Endodermal cell (in vitro differentiated cells): ENCODE measurements around the gene TIPIN. TPM values are rescaled to one million over a fixed set of nuclear protein-coding genes. Genes with fewer than 3 reads are reported as not detected.
A peak's percentile ranks its signal among the peaks of the same experiment; 100 is the strongest.

Source experiments
- DNase-seq: peaks from one replicate; pipeline ENCODE4 v3.0.0-alpha.2; 2017
- H3K27ac ChIP-seq: 2 replicates; pipeline ENCODE4 v1.5.1; 2013; ENCODE audit warnings: mild to moderate bottlenecking, low read depth, low read length, moderate library complexity
- H3K27me3 ChIP-seq: 2 replicates; pipeline ENCODE4 v1.6.1; 2013; ENCODE audit warnings: mild to moderate bottlenecking, low read length, moderate library complexity; ENCODE audit not compliant: insufficient read depth, control insufficient read depth, poor library complexity, severe bottlenecking
- H3K36me3 ChIP-seq: 2 replicates; pipeline ENCODE4 v1.7.0; 2013; ENCODE audit warnings: mild to moderate bottlenecking, low read length, moderate library complexity; ENCODE audit not compliant: control insufficient read depth, insufficient read depth
- H3K4me1 ChIP-seq: one replicate; pipeline ENCODE4 v1.7.0; 2013; ENCODE audit warnings: low read length; ENCODE audit not compliant: control insufficient read depth, insufficient read depth
- H3K4me3 ChIP-seq: 2 replicates; pipeline ENCODE4 v1.5.1; 2013; ENCODE audit warnings: mild to moderate bottlenecking, low read length, moderate library complexity
- H3K9ac ChIP-seq: 2 replicates; pipeline ENCODE4 v1.6.1; 2013; ENCODE audit warnings: mild to moderate bottlenecking, low read length, moderate library complexity; ENCODE audit not compliant: poor library complexity, severe bottlenecking; ENCODE audit errors: extremely low read depth
- H3K9me3 ChIP-seq: 2 replicates; pipeline ENCODE4 v1.6.1; 2013; ENCODE audit warnings: mild to moderate bottlenecking, low read length, moderate library complexity; ENCODE audit not compliant: control insufficient read depth
- H3K27ac Mint-ChIP-seq: 2 replicates; pipeline ENCODE4 v1.8.0; 2020; ENCODE audit warnings: mixed read lengths
- H3K27me3 Mint-ChIP-seq: 2 replicates; pipeline ENCODE4 v1.8.0; 2021; ENCODE audit warnings: mild to moderate bottlenecking, mixed read lengths; ENCODE audit not compliant: insufficient read depth
- H3K36me3 Mint-ChIP-seq: 2 replicates; pipeline ENCODE4 v1.8.0; 2020; ENCODE audit warnings: low read depth, mixed read lengths
- H3K4me1 Mint-ChIP-seq: 2 replicates; pipeline ENCODE4 v1.8.0; 2020; ENCODE audit warnings: mixed read lengths
- H3K4me3 Mint-ChIP-seq: 2 replicates; pipeline ENCODE4 v1.8.0; 2020; ENCODE audit warnings: mild to moderate bottlenecking, moderate library complexity, mixed read lengths
- H3K9me3 Mint-ChIP-seq: 2 replicates; pipeline ENCODE4 v1.8.0; 2020; ENCODE audit warnings: mild to moderate bottlenecking, mixed read lengths
- WGBS, 2 experiments: methylation state at CpG; one replicate each; pipeline versions ENCODE4 v1.1.5 to v1.1.7; 2013; ENCODE audit warnings: missing lambda C conversion rate in 2 of 2, mixed read lengths in 1 of 2; ENCODE audit not compliant: insufficient coverage in 1 of 2, insufficient read length in 1 of 2; 5-methylcytosine and 5-hydroxymethylcytosine counted together
- total RNA-seq, 2 donors: library from RNA; stranded (reverse); fragmentation: NEBNext Ultra II Directional in 1 of 2; extraction: Animal tissue kit (Norgen Biotek cat#: 25700) in 1 of 2; gene quantifications; 2 replicates in 1 of 2; 3 replicates in 1 of 2; pipeline ENCODE4 v1.2.1, GENCODE V29; 2021
- TF ChIP-seq, protein P1 (sequence below): fragments of 200-600 bp; sonication (generic); conservative IDR thresholded peaks from 2 replicates; pipeline ENCODE4 v1.5.0; 2021; ENCODE audit warnings: antibody characterized with exemption, mild to moderate bottlenecking

TIPIN gene
- total RNA-seq, 2 donors from 2014 or later, result 19.7 to 25.5 TPM

- Mint-ChIP-seq H3K27ac (peak overlapping the region; percentile 93), H3K9me3 (no peaks in the 10 kb centered on the region), H3K4me3 (no peak overlapping the region), H3K27me3 (no peaks in the 10 kb centered on the region), H3K4me1 (peaks cover 50% of the 10 kb centered on the region), H3K36me3 (peaks cover 3% of the 10 kb centered on the region)
- H3K9ac ChIP-seq, result no peak overlapping the region
- H3K27me3 ChIP-seq, result no peaks in the 10 kb centered on the region
- no peaks in the 10 kb centered on the region for H3K9me3 ChIP-seq
- no peak overlapping the region for H3K27ac ChIP-seq
- DNase-seq, result peak; percentile 84
- H3K4me3 ChIP-seq, result peak overlapping the region; percentile 15
- 57 to 59% methylated on average over 7 of the region's 7 CpGs for WGBS, 2 experiments
- H3K4me1 ChIP-seq, result peaks cover 29% of the 10 kb centered on the region
- TF ChIP-seq, protein P1, sequence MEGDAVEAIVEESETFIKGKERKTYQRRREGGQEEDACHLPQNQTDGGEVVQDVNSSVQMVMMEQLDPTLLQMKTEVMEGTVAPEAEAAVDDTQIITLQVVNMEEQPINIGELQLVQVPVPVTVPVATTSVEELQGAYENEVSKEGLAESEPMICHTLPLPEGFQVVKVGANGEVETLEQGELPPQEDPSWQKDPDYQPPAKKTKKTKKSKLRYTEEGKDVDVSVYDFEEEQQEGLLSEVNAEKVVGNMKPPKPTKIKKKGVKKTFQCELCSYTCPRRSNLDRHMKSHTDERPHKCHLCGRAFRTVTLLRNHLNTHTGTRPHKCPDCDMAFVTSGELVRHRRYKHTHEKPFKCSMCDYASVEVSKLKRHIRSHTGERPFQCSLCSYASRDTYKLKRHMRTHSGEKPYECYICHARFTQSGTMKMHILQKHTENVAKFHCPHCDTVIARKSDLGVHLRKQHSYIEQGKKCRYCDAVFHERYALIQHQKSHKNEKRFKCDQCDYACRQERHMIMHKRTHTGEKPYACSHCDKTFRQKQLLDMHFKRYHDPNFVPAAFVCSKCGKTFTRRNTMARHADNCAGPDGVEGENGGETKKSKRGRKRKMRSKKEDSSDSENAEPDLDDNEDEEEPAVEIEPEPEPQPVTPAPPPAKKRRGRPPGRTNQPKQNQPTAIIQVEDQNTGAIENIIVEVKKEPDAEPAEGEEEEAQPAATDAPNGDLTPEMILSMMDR, result peak; percentile 73
- peaks cover 28% of the 10 kb centered on the region for H3K36me3 ChIP-seq
These were observed 48.0 kb upstream of the TIPIN start for GRCh38 chr15:66404532-66404931.

DNA sequence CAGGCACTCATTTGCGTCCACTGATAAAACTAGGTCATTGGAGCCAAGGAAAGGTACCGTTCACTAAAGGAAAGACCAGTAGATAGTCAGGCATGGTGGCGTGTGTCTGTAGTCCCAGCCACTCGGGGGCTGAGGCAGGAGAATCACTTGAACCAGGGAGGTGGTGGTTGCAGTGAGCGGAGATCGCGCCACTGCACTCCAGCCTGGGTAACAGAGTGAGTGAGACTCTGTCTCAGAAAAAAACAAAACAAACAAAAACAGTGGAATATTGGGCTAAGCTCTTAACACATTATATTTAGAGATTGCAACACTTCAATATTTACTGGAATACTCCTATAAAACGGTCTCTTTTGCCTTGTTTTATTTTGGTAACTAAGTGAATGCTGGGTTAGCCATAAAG is 47.6 kb upstream of the TIPIN start:
- 81 to 88% methylated on average over 4 to 8 of the region's 8 CpGs for WGBS, 2 experiments
- Histone ChIP-seq H3K4me1 (peaks cover 25% of the 10 kb centered on the region), H3K36me3 (peaks cover 28% of the 10 kb centered on the region), H3K4me3 (peak overlapping the region; percentile 15), H3K27ac (no peak overlapping the region), H3K27me3 (no peaks in the 10 kb centered on the region), H3K9ac (no peak overlapping the region), H3K9me3 (no peaks in the 10 kb centered on the region)
- peak; percentile 47 for DNase-seq
- H3K4me1 Mint-ChIP-seq, result peaks cover 46% of the 10 kb centered on the region
- TF ChIP-seq, protein P1, result no peak
- H3K27me3 Mint-ChIP-seq, result no peaks in the 10 kb centered on the region
- peaks cover 7% of the 10 kb centered on the region for H3K36me3 Mint-ChIP-seq
- H3K4me3 Mint-ChIP-seq, result no peak overlapping the region
- peak overlapping the region; percentile 93 for H3K27ac Mint-ChIP-seq
- no peaks in the 10 kb centered on the region for H3K9me3 Mint-ChIP-seq

DNA sequence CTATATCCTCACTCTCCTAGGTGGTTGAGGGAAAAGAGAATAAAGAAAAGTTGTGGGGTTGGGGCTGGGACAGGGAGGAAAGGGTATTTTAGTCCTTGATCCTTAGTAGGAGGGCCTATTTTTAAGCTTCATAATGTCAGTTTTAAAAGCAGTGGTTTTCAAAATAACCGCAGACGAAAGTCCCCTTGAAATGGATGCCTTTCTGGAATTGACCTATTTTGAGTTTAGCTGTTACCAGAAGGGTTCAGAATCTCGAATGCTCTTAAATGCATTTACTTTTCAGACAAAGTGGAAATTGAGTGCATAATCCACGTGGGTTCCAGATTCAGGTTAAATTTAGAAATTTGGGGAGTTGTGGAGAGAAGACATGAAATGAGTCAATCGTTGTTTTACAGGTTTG is 46.8 kb upstream of the TIPIN start:
- no peak overlapping the region for H3K4me3 Mint-ChIP-seq

More for the DNA sequence above, 46.8 kb upstream of the TIPIN start:
- peak overlapping the region; percentile 56 for H3K4me3 ChIP-seq
- peaks cover 38% of the 10 kb centered on the region for H3K4me1 Mint-ChIP-seq
- TF ChIP-seq, protein P1, result no peak
- H3K27me3 ChIP-seq, result no peaks in the 10 kb centered on the region
- H3K9me3 ChIP-seq, result no peaks in the 10 kb centered on the region
- no peaks in the 10 kb centered on the region for H3K27me3 Mint-ChIP-seq
- H3K4me1 ChIP-seq, result peaks cover 22% of the 10 kb centered on the region
- no peak overlapping the region for H3K27ac ChIP-seq
- H3K9ac ChIP-seq, result no peak overlapping the region
- H3K9me3 Mint-ChIP-seq, result no peaks in the 10 kb centered on the region
- 89 to 96% methylated on average over 4 to 5 of the region's 5 CpGs for WGBS, 2 experiments
- H3K36me3 Mint-ChIP-seq, result peaks cover 9% of the 10 kb centered on the region
- H3K36me3 ChIP-seq, result peaks cover 26% of the 10 kb centered on the region
- DNase-seq, result peak; percentile 29
- peak overlapping the region; percentile 81 for H3K27ac Mint-ChIP-seq
